OCI-M1 (cell line): ENCODE measurements around the gene DUSP22.

Experiments used
- DNase-seq: peaks from one replicate; lab custom pipeline; 2025; lab: John Stamatoyannopoulos, UW

The DUSP22 gene

GRCh38 chr6:296151-297122, 4.2 kb downstream of the DUSP22 start:
- no peak for DNase-seq

GRCh38 chr6:297571-298232, 5.4 kb downstream of the DUSP22 start:
- DNase-seq, result no peak

DNA sequence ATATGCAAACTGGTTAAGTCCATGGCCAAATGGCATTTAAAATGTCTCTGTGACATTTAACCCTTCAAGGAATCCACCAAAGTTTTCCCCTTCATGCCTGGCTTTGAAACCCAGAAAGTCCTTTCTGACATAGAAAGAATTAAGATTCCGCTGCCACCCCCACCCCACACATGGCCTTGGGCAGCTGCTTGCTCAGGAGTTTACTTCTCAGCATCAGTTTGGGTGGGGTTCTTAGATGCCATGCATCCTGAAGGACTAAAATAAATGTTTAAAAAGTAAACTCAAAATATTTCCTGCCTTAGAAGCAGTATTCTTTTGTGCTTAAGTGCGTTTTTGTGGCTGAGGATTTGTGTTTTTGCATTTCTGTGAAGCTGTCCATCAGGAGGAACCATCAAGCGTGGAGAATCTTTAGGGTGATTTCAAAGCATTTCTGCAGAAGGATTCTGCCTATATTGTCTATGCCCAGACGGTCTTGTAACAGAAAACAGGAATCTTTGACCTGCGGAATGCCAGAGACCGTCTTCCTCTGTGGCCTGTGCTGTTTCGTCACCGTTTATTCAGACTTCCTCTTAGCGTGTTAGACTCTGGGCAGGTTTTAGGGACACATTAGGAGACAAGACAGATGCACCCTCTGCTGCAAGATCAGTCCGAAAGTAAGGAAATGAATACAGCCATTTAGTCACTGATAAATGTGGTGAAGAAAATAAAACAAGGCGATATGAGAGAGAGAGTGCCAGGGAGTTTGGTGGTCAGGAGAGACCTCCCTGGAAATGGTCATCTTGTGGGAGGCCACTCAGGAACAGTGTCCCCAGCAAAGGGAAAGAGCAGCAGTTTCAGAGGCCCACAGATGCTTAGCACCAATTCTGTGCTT, 6.2 kb downstream of the DUSP22 start:
- no peak for DNase-seq

GRCh38 chr6:299104-299980, 7.1 kb downstream of the DUSP22 start:
- no peak for DNase-seq

- DNase-seq, result no peak
These were observed 7.7 kb downstream of the DUSP22 start for GRCh38 chr6:300026-300425.

- no peak for DNase-seq
These were observed 8.4 kb downstream of the DUSP22 start for GRCh38 chr6:300494-301198.

GRCh38 chr6:301526-301925, 9.2 kb downstream of the DUSP22 start:
- DNase-seq, result no peak

GRCh38 chr6:301929-302705, 9.8 kb downstream of the DUSP22 start:
- DNase-seq, result no peak

DNA sequence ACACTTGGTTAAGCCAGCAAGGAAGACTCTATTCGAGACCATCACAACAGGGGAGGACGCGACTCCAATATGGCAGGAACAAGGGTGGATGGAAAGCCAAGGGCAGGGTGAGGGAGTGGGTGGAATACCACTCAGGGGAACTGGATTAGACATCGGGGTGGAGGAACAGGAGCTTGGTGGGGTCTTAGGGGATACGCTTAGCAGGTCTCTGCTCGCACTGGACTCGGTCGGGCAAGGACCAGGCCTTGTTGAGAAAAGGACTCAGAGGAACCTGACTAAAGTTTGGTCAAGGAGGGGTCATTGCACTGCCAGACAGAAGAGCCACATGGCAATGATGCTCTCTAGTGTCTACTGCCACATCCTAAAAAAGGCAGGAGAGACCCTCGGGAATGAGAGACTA, 10.5 kb downstream of the DUSP22 start:
- DNase-seq, result no peak

DNA sequence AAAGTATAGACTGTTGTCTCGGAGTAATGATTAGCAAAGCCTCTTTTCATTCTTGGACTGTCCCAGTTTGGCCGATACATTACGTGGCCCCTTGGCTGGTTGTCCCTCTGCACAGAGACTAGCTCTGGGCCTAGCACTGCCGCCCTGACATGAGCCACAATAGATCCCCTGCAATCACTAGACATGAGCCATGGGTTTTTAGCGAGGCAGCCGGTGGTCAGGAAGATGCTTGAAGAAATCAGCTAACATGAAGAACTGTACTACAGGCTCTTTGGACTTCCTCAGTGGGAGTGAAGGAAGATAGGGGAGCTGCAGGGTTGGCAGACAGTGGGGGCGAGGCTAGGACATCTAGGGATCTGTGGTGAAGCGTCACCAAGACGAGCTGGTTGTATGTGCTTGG, 11.0 kb downstream of the DUSP22 start:
- no peak for DNase-seq

- no peak for DNase-seq
These were observed 11.8 kb downstream of the DUSP22 start for GRCh38 chr6:303948-304558.

GRCh38 chr6:304833-305370, 12.6 kb downstream of the DUSP22 start:
- no peak for DNase-seq

DNA sequence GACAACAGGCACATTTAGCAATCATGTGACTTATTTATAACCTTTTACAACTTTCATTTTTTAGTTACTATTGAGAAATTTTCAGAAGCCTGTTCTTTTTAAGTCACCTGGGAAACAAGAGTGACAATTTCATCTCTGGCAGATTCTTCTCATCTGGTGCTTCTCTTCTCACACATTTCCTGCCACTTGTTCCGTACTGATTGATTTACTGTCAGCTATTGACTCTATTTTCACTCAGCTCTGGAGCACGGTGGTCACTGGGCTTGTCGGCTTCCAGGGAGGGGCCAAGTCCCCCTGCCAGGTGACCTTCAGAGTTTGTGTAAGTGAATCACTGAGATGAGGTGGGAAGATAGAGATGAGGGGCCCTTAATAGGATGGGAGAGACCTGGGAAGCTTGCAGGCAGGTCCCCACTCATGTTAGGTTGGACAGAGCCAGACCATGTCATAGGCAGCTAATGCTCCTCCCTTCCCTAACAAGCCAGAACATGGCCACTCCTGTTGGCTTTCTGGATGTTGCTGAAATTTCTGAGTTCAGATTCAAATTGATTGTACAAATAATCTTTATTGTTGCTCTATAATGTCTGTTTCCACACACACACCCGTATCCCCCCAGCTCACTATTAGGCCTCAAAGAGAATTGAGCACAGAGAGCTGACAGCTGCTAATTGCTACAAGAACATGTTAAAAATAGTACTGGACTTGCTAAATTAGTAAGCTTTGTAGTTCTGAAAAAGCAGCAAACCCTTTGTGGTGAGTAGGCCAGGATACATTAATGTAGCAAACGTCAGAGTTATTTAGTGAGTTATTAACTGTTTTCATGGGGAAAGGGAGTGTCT, 13.3 kb downstream of the DUSP22 start:
- DNase-seq, result no peak

DNA sequence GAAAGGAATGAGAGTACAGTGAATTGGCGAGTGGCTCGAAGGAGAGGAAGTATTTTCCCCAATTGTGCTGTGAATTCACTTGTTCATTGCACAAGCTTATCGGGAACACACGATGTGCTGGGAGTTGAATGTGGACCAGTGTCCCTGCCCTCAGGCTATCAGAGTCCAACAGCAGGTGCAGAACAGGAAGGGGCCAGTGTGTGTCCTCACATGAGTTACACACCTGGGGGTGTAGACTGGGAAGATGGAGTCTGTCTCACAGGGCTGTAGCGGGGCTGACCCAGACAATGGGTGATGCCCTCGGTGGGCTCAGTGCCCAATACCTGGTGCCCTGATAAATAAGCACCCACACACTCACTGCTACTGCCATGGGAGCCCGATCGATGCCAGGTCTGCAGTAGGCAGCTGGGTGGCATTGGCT, 14.4 kb downstream of the DUSP22 start:
- DNase-seq, result no peak

GRCh38 chr6:307065-307814, 15.0 kb downstream of the DUSP22 start:
- no peak for DNase-seq

- no peak for DNase-seq
These were observed 15.6 kb downstream of the DUSP22 start for GRCh38 chr6:307874-308273.

DNA sequence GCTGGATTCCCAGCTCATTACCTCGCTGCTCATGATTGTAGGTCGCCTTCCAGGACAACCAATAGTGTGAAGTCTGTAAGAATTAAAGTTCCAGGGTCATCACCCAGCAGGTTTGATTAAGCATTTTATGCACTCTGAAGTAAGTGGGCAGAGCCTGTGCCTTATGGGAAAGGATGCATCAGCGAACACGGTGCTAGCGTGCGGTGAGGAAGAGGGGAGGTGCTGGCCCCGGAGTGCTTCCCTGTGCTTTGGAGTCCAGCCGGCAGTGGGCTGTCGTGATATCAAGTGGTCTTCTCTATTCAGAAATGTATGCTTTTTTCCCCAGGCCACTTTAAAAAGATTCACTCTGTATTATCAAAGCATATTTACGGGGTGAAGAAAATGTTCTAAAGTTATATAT, 16.0 kb downstream of the DUSP22 start:
- no peak for DNase-seq

DNA sequence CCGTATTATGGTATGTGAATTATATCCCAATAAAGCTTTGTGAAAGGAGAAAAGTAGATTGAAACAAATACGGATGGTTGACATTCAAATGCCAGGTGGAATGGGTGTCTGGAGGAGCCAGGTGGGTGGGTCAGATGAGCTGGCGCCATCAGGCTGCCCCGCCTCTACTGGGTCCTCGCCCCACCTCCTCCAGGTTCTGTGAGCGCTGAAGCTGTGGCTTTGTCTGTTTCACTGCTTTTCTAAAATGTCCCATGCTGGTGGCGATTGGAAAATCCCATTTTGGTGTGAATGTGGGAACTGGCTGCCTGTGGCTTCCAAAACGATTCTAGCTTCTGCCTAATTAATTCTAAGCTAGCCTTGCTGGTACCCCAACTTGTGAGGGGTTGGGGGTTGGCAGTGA, 16.5 kb downstream of the DUSP22 start:
- no peak for DNase-seq
